Rectal smooth muscle tissue (tissue), 1 donor: Measurements from ENCODE around the gene RNF14.
"Not testable (repeated sequence)": the region's sequence is repeated elsewhere in the genome, so short reads cannot be mapped to it uniquely, and the experiment has no call there.

Source experiments
- H3K27ac ChIP-seq: one replicate; pipeline ENCODE4 v1.7.0; 2013; ENCODE audit warnings: low read depth, low read length, inconsistent platforms
- H3K27me3 ChIP-seq: one replicate; pipeline ENCODE4 v1.7.0; 2013; ENCODE audit warnings: low read length; ENCODE audit not compliant: control insufficient read depth, insufficient read depth
- H3K36me3 ChIP-seq: one replicate; pipeline ENCODE4 v1.7.0; 2013; ENCODE audit warnings: low read length; ENCODE audit not compliant: control insufficient read depth, insufficient read depth
- H3K4me1 ChIP-seq: one replicate; pipeline ENCODE4 v1.7.0; 2013; ENCODE audit warnings: low read length; ENCODE audit not compliant: control insufficient read depth, insufficient read depth
- H3K4me3 ChIP-seq: one replicate; pipeline ENCODE4 v1.7.0; 2013; ENCODE audit warnings: low read length
- H3K9ac ChIP-seq: one replicate; pipeline ENCODE4 v1.7.0; 2013; ENCODE audit warnings: low read length

Gene RNF14

GRCh38 chr5:142014911-142015584, 46.1 kb downstream of the RNF14 start:
- Histone ChIP-seq H3K27ac (no peak overlapping the region), H3K27me3 (no peaks in the 10 kb centered on the region), H3K4me3 (no peak overlapping the region), H3K4me1 (peaks cover 4% of the 10 kb centered on the region), H3K9ac (no peak overlapping the region), H3K36me3 (no peaks in the 10 kb centered on the region)

- no peak overlapping the region for H3K9ac ChIP-seq
- peak overlapping the region; percentile 18 for H3K27ac ChIP-seq
- no peaks in the 10 kb centered on the region for H3K27me3 ChIP-seq
- no peaks in the 10 kb centered on the region for H3K36me3 ChIP-seq
- H3K4me1 ChIP-seq: peaks cover 4% of the 10 kb centered on the region
- H3K4me3 ChIP-seq: no peak overlapping the region
These were observed 47.1 kb downstream of the RNF14 start for GRCh38 chr5:142015781-142016533.

- Histone ChIP-seq H3K27me3 (no peaks in the 10 kb centered on the region), H3K27ac (no peak overlapping the region), H3K4me3 (no peak overlapping the region), H3K36me3 (no peaks in the 10 kb centered on the region), H3K9ac (no peak overlapping the region), H3K4me1 (peaks cover 4% of the 10 kb centered on the region)
These were observed 47.7 kb downstream of the RNF14 start for GRCh38 chr5:142016556-142016955.

DNA sequence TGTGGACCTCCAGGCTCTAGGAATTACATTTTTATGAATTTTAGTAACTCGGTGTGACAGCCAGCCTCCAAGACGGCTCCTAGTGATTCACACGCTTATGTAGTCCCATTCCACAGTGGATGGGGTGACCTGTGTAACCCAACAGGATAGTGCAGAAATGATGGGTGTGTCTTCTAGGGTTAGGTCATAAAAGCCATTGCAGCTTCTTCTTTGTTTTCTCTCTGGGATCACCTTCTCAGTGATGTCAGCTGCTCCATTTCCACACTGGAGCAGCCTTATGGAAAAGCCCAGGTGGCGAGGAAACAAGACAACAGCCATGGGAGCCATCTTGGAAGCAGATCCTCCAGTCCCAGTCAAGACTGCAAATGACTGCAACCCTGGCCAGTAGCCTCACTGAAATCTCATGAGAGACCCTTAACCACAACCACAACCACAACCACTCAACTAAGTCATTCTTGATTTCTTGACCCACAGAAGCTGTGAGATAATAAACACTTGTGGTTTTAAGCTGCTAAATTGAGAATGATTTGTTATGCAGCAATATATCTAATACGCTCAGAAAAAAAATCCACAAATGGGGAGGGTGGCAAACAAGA, 49.0 kb downstream of the RNF14 start:
- Histone ChIP-seq H3K27ac (no peak overlapping the region), H3K4me1 (peaks cover 4% of the 10 kb centered on the region), H3K9ac (no peak overlapping the region)

DNA sequence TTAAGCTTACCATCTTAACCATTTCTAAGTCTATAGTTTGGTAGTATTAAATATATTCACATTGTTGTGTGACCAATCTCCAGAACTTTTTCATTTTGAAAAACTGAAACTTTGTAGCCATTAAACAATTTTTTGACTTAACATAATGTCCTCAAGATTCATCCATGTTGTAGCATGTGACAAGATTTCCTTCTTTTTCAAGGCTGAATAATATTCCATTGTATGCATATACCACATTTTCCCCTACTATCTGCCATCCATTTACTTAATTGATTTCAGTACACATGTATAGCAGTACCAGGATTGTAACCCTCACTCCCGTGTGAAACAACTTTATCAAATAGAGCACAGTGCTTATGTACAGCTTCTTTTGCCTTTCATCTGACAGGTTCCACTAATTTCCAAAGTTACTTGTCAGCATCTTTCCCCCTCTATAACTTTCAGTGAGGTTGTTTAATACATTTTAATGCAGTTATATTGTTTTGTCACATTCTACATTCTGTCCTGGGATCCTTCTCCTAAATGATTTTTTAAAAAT, 51.3 kb downstream of the RNF14 start:
- H3K27me3 ChIP-seq: no peaks in the 10 kb centered on the region
- no peak overlapping the region for H3K4me3 ChIP-seq

More for the DNA sequence above, 49.0 kb downstream of the RNF14 start:
- no peak overlapping the region for H3K4me3 ChIP-seq
- no peaks in the 10 kb centered on the region for H3K36me3 ChIP-seq
- no peaks in the 10 kb centered on the region for H3K27me3 ChIP-seq

GRCh38 chr5:142023836-142024235, 54.9 kb downstream of the RNF14 start:
- Histone ChIP-seq H3K4me3 (no peak overlapping the region), H3K27ac (no peak overlapping the region), H3K4me1 (peaks cover 2% of the 10 kb centered on the region), H3K27me3 (no peaks in the 10 kb centered on the region), H3K36me3 (no peaks in the 10 kb centered on the region), H3K9ac (no peak overlapping the region)

More for the DNA sequence above, 51.3 kb downstream of the RNF14 start:
- no peaks in the 10 kb centered on the region for H3K36me3 ChIP-seq
- H3K4me1 ChIP-seq: peaks cover 2% of the 10 kb centered on the region
- H3K27ac ChIP-seq: no peak overlapping the region
- H3K9ac ChIP-seq: no peak overlapping the region

DNA sequence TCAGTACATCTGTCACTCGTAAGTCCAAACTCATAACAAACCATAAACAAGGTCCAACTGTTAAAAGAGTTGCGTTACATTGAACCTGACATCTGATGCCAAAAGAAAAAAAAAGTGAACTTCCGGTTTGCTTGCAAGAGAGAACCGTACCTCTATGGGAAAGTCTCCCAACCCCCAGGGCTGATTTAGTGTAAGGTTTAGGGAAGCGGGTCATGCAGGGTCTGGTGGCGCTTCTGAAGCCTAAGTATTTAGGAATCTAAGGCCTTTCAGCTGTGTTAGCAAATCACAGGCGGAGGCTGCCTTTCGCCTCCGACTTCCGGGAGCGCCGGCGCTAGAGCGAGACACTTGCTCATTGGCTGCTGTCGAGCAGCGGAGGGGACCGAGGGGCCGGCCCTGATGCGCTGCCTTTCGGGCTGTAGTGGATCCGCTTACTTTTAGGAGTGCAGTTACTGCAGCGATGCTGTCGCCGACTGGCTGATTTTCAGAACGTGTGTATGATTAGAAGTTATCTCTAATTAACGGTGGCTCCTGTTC, 55.9 kb downstream of the RNF14 start:
- peaks cover 2% of the 10 kb centered on the region for H3K4me1 ChIP-seq
- peak overlapping the region; percentile 77 for H3K27ac ChIP-seq
- no peaks in the 10 kb centered on the region for H3K27me3 ChIP-seq
- peak overlapping the region; percentile 6 for H3K9ac ChIP-seq
- H3K36me3 ChIP-seq: no peaks in the 10 kb centered on the region
- peak overlapping the region; percentile 54 for H3K4me3 ChIP-seq

DNA sequence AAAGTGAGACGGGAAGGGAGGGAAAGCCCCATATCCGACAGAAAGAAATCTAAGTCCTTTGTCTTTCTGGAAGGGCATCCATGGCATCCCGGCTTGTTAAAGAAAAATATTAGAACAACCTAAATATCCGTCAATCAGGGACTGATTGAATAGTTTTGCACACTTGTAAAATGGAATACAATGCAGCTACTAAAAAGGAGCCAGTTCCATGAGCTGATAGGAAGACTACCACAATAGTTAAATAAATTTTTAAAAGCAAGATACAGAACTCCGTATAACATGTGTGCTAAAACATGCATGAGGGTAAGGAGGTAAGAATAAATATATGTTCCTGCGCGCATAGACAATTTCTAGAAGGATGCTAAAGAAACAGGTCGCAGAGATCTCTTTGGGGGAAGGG, 56.7 kb downstream of the RNF14 start:
- Histone ChIP-seq H3K4me3 (peak overlapping the region; percentile 54), H3K9ac (no peak overlapping the region), H3K27ac (peak overlapping the region; percentile 57)

DNA sequence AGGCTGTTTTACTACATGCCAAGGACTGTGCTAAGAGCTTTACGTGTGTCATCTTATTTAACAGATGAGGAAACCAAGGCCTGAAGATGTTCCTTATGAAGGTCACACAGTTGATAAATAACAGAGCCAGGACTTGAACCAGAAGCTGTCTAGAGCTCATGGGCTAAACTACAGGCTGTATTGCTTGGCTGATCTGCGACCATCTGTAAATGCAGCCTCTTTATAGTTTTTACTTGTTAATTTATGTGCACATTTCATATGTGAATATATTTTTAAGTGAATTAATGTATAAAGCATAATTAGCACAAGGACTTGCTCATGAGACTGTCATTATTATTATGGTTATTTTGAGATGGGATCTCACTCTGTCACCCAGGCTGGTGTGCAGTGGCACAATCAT, 63.2 kb downstream of the RNF14 start:
- H3K4me3 ChIP-seq: no peak overlapping the region
- H3K27me3 ChIP-seq: no peaks in the 10 kb centered on the region
- no peak overlapping the region for H3K27ac ChIP-seq
- H3K9ac ChIP-seq: no peak overlapping the region
- no peaks in the 10 kb centered on the region for H3K36me3 ChIP-seq
- no peaks in the 10 kb centered on the region for H3K4me1 ChIP-seq

More for the DNA sequence above, 56.7 kb downstream of the RNF14 start:
- no peaks in the 10 kb centered on the region for H3K27me3 ChIP-seq
- no peaks in the 10 kb centered on the region for H3K36me3 ChIP-seq
- peaks cover 2% of the 10 kb centered on the region for H3K4me1 ChIP-seq

- no peak overlapping the region for H3K4me3 ChIP-seq
- H3K4me1 ChIP-seq: no peaks in the 10 kb centered on the region
- H3K36me3 ChIP-seq: no peaks in the 10 kb centered on the region
- H3K9ac ChIP-seq: no peak overlapping the region
- no peaks in the 10 kb centered on the region for H3K27me3 ChIP-seq
- H3K27ac ChIP-seq: no peak overlapping the region
These were observed 64.1 kb downstream of the RNF14 start for GRCh38 chr5:142032747-142033631.

DNA sequence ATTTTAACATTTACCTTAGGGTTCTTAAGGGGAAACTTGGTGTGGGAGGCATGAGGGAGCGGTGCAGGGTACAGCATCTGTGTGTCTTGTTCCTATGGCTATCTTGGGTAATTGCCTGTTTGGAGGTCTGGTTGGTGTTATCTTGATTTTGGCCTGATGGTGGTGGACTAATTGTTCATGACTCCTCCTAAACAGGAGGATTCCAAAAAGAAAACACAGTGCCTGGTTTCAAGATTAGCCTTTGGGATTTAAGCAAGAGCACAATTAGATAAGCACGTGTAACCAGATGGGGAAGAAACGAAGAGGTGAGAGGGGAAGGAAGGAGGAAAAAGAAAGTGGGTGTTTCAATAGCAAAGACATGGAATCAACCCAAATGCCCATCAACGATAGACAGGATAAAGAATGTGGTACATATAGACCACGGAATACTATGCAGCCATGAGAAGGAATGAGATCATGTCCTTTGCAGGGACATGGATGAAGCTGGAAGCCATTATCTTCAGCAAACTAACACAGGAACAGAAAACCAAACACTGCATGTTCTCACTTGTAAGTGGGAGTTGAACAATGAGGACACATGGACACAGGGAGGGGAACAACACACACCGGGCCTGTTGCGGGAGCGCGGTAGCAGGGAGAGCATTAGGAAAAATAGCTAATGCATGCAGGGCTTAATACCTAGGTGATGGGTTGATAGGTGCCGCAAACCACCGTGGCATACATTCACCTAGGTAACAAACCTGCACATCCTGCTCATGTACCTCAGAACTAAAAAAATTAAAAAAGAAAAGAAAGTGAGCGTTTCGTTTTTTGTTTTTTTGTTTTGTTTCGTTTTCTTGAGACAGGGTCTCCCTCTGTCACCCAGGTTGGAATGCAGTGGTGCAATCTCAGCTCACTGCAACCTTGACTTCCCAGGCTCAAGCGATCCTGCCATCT, 65.0 kb downstream of the RNF14 start:
- not testable (repeated sequence) for H3K4me1 ChIP-seq, H3K36me3 ChIP-seq, H3K27me3 ChIP-seq, H3K27ac ChIP-seq, H3K9ac ChIP-seq, H3K4me3 ChIP-seq
